ENCODE results near the gene APBA1.

The APBA1 gene

DNA sequence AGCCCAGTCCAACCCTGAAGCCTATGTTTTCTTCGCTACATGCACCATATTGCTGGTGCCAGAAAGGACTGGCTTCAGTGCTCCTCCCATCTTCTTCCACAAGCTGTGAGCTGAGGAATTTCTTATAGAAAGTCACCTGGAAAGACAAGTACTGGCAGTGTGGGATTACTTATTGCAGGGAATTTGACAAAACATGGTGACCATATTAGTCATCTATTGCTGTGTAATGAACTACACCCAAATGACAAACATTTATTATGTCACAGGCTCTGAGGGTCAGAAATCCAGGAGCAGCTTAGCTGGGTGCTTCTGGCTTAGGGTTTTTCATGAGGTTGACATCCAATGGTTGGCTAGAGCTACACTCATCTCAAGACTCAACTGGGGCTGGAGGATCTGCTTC, 271.7 kb downstream of the APBA1 start:
- TF ChIP-seq, protein P1, sequence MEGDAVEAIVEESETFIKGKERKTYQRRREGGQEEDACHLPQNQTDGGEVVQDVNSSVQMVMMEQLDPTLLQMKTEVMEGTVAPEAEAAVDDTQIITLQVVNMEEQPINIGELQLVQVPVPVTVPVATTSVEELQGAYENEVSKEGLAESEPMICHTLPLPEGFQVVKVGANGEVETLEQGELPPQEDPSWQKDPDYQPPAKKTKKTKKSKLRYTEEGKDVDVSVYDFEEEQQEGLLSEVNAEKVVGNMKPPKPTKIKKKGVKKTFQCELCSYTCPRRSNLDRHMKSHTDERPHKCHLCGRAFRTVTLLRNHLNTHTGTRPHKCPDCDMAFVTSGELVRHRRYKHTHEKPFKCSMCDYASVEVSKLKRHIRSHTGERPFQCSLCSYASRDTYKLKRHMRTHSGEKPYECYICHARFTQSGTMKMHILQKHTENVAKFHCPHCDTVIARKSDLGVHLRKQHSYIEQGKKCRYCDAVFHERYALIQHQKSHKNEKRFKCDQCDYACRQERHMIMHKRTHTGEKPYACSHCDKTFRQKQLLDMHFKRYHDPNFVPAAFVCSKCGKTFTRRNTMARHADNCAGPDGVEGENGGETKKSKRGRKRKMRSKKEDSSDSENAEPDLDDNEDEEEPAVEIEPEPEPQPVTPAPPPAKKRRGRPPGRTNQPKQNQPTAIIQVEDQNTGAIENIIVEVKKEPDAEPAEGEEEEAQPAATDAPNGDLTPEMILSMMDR (IDR thresholded peaks at IDR 0.05; ENCODE audit: insufficient read depth, low read length, poor library complexity, severe bottlenecking), result no peak

DNA sequence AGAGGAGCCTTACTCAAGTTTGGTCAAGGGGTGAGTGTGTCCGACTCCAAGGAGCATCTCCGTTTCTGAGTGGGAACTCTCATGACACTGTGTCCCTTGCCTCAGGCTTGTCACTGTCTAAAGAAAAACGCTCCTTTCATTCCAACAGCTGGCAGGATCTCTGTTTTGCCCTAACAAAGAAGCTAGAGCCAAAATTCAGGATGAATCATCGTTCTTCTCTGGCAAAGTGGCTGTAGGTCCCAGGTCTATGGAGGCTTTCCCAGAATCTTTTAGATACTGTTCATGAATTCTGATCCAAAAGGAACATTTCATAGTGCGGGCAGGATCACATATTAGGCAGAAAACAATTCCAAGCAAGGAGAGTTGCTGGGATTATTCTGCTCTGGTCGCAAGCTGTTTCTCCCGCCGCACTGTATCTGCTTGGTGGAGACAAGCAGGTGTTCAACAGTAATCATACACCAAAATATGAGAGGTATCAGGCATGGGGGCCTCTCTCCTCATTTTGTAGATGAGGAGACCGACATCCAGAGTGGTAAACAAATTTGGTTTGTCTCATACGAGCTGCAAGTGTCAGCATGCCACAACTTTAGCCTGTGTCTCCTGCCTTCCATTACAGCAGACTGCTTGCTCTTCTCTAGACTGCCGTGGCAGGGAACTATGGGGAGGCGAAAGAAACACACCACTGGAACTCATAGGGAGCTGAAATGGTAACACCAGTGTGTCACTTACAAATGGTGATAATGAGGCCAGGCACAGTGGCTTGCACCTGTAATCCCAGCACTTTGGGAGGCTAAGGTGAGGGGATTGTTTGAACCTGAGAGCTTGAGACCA, 274.6 kb downstream of the APBA1 start:
- H3K36me3 ChIP-seq (ENCODE audit: control insufficient read depth, insufficient read depth, low read length), result no peaks in the 10 kb centered on the region
- no peaks in the 10 kb centered on the region; the same call in none of the 2 replicates for H3K27me3 ChIP-seq (replicated peaks; ENCODE audit: control insufficient read depth, insufficient read depth, low read length)
- no peak overlapping the region for H3K4me3 ChIP-seq (replicated peaks; ENCODE audit: low read depth, low read length)
- TF ChIP-seq, protein P1 (IDR thresholded peaks at IDR 0.05; ENCODE audit: insufficient read depth, low read length, poor library complexity, severe bottlenecking), result no peak
- no peak for DNase-seq (ENCODE audit: extremely low read depth, insufficient read length)

More for the DNA sequence above, 271.7 kb downstream of the APBA1 start:
- Histone ChIP-seq H3K27me3 (replicated peaks; ENCODE audit: control insufficient read depth, insufficient read depth, low read length) (no peaks in the 10 kb centered on the region; the same call in none of the 2 replicates), H3K36me3 (ENCODE audit: control insufficient read depth, insufficient read depth, low read length) (no peaks in the 10 kb centered on the region), H3K4me3 (replicated peaks; ENCODE audit: low read depth, low read length) (no peak overlapping the region)
- no peak for DNase-seq (ENCODE audit: extremely low read depth, insufficient read length)

DNA sequence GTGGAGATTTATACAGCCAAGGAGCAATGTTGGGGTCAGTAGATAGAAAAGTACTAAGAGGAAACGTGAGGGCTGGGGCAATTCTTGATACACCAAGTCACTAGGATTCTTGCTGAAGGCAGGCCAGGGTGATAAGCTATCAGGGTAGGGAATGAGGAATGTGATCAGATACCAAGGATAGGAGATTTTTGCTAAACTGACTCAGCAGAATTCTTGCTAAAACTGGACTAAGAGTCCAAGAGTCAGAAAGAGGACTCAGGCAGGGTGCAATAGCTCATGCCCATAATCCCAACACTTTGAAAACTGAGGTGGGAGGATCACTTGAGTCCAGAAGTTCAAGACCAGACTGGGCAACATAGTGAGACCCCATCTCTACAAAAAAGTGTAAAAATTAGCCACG, 275.4 kb downstream of the APBA1 start:
- H3K4me3 ChIP-seq (replicated peaks; ENCODE audit: low read depth, low read length), result no peak overlapping the region
- no peaks in the 10 kb centered on the region for H3K27me3 ChIP-seq (replicated peaks; ENCODE audit: control insufficient read depth, insufficient read depth, low read length)
- DNase-seq (ENCODE audit: extremely low read depth, insufficient read length), result no peak
- no peaks in the 10 kb centered on the region for H3K36me3 ChIP-seq (ENCODE audit: control insufficient read depth, insufficient read depth, low read length)
- TF ChIP-seq, protein P1 (IDR thresholded peaks at IDR 0.05; ENCODE audit: insufficient read depth, low read length, poor library complexity, severe bottlenecking), result no peak

DNA sequence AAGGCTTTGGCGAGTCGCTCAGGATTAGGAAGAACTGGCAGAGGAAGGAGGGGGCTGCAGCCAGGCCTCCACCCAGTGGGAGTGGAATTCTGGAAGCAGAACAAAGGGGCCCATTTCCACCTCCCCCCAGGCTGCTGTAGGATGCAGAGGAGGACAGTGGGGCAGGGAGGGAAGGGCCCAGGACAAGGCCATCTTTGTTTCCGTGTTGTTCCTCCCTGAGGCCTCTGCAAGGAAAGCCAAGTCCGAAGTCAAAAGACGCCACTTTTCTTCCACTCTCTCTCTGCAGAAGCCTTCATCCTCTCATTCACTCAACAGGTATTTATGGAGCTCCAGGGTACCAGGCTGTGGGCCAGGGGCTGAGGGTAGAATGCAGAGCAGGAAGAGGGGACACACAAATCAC, 276.5 kb downstream of the APBA1 start:
- no peak for DNase-seq (ENCODE audit: extremely low read depth, insufficient read length)
- TF ChIP-seq, protein P1 (IDR thresholded peaks at IDR 0.05; ENCODE audit: insufficient read depth, low read length, poor library complexity, severe bottlenecking), result no peak
- Histone ChIP-seq H3K27me3 (replicated peaks; ENCODE audit: control insufficient read depth, insufficient read depth, low read length) (no peaks in the 10 kb centered on the region), H3K4me3 (replicated peaks; ENCODE audit: low read depth, low read length) (no peak overlapping the region), H3K36me3 (ENCODE audit: control insufficient read depth, insufficient read depth, low read length) (no peaks in the 10 kb centered on the region)

DNA sequence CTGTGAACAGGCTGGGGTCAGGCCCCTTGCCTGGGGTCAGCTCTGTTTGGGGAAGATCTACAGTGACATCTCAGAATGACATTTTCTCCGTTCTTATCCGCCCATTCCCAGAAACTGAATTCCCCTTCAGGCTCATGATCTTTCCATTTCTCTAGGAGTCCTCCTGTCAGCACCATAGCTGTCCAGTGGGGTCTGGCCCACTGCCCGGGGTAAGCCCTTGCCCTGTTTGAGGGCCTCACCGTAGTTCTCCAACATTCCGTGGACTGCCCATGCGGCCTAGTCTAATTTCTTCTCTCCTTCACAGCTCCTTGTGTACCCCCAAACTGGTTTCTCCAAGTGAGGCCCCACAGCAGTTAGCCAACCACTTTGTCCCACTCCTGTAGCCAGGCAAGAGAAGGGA, 278.7 kb downstream of the APBA1 start:
- TF ChIP-seq, protein P1 (IDR thresholded peaks at IDR 0.05; ENCODE audit: insufficient read depth, low read length, poor library complexity, severe bottlenecking), result no peak
- H3K27me3 ChIP-seq (replicated peaks; ENCODE audit: control insufficient read depth, insufficient read depth, low read length), result no peaks in the 10 kb centered on the region
- no peak for DNase-seq (ENCODE audit: extremely low read depth, insufficient read length)
- no peak overlapping the region for H3K4me3 ChIP-seq (replicated peaks; ENCODE audit: low read depth, low read length)
- no peaks in the 10 kb centered on the region for H3K36me3 ChIP-seq (ENCODE audit: control insufficient read depth, insufficient read depth, low read length)

Measured in GM06990 (cell line).